HG03095 (cell line): ENCODE data around the gene USP21.

Experiments
- ATAC-seq: cut with Tn5 transposase; IDR thresholded peaks from one replicate; pipeline ENCODE4 v1.9.1; 2021; ENCODE audit warnings: moderate library complexity; ENCODE audit not compliant: unreplicated experiment

Gene USP21

GRCh38 chr1:161215076-161215475 is 55.8 kb downstream of the USP21 start, which contains the start of gene FCER1G:
Gene FCER1G, plus strand, starts transcription at chr1:161215295. Its CDS starts 27 bp downstream, at chr1:161215322.
- ATAC-seq, result no peak
